GM18520 (cell line): ENCODE results near the gene TSKU.

Source experiments
- ATAC-seq: cut with Tn5 transposase; IDR thresholded peaks from one replicate; pipeline ENCODE4 v1.9.1; 2021; ENCODE audit not compliant: unreplicated experiment

Gene TSKU

GRCh38 chr11:76769645-76770586 lies 13.2 kb upstream of the TSKU start:
- no peak for ATAC-seq

GRCh38 chr11:76770642-76771445 lies 12.3 kb upstream of the TSKU start:
- ATAC-seq: no peak

GRCh38 chr11:76771446-76772099 lies 11.6 kb upstream of the TSKU start:
- ATAC-seq: no peak

GRCh38 chr11:76772100-76772782 lies 10.9 kb upstream of the TSKU start:
- ATAC-seq: no peak

- ATAC-seq: no peak
Observed at GRCh38 chr11:76772783-76773106, 10.4 kb upstream of the TSKU start.

- ATAC-seq: no peak
Observed at GRCh38 chr11:76773921-76774361, 9.2 kb upstream of the TSKU start.

- ATAC-seq: no peak
Observed at GRCh38 chr11:76776472-76776871, 6.7 kb upstream of the TSKU start.

GRCh38 chr11:76777305-76777704 lies 5.9 kb upstream of the TSKU start:
- ATAC-seq: no peak

GRCh38 chr11:76777876-76778275 lies 5.3 kb upstream of the TSKU start:
- ATAC-seq: no peak

- ATAC-seq: no peak
Observed at GRCh38 chr11:76778874-76779273, 4.3 kb upstream of the TSKU start.

- no peak for ATAC-seq
Observed at GRCh38 chr11:76781046-76781801, 1.9 kb upstream of the TSKU start.

- no peak for ATAC-seq
Observed at GRCh38 chr11:76781807-76782530, 1.2 kb upstream of the TSKU start.

- no peak for ATAC-seq
Observed at GRCh38 chr11:76782531-76783293, 444 bp upstream of the TSKU start.

- ATAC-seq: no peak
Observed at GRCh38 chr11:76783896-76784813, 999 bp downstream of the TSKU start.

- no peak for ATAC-seq
Observed at GRCh38 chr11:76785513-76785912, 2.4 kb downstream of the TSKU start.

GRCh38 chr11:76786016-76786415 lies 2.9 kb downstream of the TSKU start:
- ATAC-seq: no peak

GRCh38 chr11:76786441-76787014 lies 3.4 kb downstream of the TSKU start:
- no peak for ATAC-seq
